Measurements from ENCODE around the gene ATP11A.
"Not testable (repeated sequence)": the region's sequence is repeated elsewhere in the genome, so short reads cannot be mapped to it uniquely, and the experiment has no call there.

ATP11A gene

GRCh38 chr13:112670864-112671263 is 19.0 kb upstream of the ATP11A start:
- no peak for DNase-seq (ENCODE audit: low spot score)

DNA sequence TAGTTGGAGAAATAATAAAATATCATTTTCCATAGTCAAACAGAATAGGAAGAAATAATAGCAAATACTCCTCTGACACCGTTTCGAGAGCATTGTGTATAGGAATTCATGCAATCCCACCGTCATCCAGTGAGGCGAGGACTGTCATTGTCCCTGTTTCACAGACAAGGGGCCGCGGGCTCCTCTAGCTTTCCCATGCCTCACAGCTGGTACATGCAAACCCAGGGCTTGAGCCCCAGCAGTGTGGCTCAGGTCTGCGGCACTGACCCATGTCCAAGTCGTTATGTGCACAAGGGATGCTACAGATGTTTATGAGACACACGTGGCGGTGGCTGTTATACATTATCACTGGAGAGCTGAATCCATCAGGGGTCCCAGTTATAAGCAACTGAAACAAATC is 18.5 kb upstream of the ATP11A start:
- DNase-seq (ENCODE audit: low spot score): no peak

GRCh38 chr13:112672651-112673284 is 17.1 kb upstream of the ATP11A start:
- no peak for DNase-seq (ENCODE audit: low spot score)

DNA sequence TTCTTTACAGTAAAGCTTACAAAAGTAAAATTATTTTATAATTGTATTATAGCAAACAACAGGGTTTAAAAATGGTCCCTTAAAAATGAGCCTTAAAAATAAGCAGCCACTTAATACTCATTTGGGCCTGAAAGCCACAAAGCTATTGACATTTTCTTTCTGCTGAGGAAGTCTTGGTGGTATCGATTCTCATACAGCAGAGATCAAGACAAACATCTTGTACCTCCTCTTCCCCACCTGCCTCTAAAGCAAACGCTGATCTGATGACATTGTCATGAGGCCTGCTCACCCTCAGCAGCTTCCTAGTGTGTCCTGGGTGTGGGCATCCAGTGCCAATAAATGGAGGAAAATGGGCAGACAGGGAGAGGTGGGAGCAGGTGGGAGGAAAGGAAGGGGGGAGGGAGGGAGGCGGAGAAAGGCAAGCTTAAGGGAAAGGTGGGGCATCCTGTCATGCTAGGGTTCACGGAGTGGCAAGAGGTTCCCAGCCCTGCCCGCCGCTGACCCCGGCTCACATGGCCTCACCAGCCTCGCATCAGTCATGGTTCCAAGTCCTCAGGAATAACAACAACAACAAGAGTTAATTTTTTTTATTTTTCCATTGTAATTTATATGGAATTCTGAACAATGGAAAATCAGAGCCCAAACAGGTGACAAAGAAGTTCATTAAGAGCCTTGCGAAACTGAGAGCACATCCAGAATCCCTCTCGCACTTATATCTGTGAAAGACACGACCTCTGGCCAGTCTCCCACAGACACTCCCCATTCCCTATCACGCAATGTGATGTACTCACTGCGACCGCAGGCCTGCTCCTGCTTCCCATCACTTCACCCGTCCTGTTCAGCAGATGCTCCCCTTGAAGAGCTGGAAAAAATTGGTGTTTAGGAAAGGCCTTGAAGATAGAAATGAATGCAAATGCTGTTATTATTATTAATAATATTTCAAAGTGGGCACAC is 15.1 kb upstream of the ATP11A start:
- no peak for DNase-seq (ENCODE audit: low spot score)

DNA sequence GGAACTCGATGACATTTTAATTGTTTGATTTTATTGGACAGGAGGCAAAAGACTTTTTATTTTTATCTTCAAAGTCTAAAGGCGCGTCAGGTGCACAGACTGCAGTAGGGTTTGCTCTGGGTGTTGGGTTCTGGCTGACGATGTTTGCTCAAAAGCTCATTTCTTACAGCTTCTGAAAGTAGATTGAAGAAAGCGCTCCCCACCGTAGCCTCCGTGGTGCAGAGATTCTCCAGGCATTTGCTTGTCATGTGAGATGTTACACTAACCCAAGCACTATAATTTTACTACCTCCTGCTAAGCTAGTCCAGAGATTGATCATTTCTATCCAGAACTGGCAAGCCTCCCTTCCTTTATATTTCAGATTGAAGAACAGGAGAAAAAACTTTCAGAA is 14.5 kb upstream of the ATP11A start:
- DNase-seq (ENCODE audit: low spot score): no peak

GRCh38 chr13:112677421-112677962 is 12.3 kb upstream of the ATP11A start:
- not testable (repeated sequence) for DNase-seq (ENCODE audit: low spot score)

GRCh38 chr13:112679381-112679780 is 10.5 kb upstream of the ATP11A start:
- DNase-seq (ENCODE audit: low spot score): no peak

- DNase-seq (ENCODE audit: low spot score): no peak
These were observed 9.7 kb upstream of the ATP11A start for GRCh38 chr13:112679932-112680677.

GRCh38 chr13:112680741-112681360 is 9.0 kb upstream of the ATP11A start:
- DNase-seq (ENCODE audit: low spot score): no peak

GRCh38 chr13:112683581-112683980 is 6.3 kb upstream of the ATP11A start:
- DNase-seq (ENCODE audit: low spot score): no peak

DNA sequence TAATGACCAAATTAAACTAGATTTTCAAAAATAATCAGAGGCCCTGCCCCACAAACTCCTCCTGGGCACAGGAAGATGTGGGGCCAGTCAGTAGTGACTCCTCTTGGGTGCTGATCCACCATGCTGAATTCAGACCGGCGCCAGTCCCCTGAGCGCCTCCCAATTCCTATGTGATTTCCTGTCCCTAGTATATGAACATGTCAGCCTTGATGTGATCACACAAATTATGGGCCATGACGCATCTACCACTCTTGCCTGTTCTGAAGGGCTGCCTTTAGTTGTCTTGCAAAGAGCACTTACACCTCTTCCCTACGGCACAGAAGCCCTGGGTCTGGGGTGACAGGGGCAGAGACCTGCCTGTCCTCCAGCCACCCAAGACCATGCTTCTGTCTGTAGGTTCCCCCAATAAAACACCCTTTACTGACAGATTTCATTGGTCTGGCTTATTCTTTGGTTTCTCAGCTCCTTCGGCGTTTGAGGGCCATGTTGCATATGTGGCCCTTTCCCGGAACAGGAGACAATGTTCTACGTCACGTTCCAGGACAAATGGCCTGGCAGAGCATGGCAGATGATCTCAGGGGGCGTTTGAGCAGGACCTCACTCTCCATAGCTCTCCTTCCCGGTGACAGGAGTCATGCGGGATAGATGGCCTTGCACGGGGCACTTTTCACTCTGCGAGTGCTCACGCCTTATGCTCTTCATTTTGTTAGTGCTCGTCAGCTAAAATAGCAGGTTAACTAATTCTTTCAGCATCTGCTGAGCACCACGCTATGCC is 5.6 kb upstream of the ATP11A start:
- DNase-seq (ENCODE audit: low spot score): no peak

- not testable (repeated sequence) for DNase-seq (ENCODE audit: low spot score)
These were observed 4.5 kb upstream of the ATP11A start for GRCh38 chr13:112685189-112685805.

- DNase-seq (ENCODE audit: low spot score): no peak
These were observed 3.9 kb upstream of the ATP11A start for GRCh38 chr13:112685896-112686295.

DNA sequence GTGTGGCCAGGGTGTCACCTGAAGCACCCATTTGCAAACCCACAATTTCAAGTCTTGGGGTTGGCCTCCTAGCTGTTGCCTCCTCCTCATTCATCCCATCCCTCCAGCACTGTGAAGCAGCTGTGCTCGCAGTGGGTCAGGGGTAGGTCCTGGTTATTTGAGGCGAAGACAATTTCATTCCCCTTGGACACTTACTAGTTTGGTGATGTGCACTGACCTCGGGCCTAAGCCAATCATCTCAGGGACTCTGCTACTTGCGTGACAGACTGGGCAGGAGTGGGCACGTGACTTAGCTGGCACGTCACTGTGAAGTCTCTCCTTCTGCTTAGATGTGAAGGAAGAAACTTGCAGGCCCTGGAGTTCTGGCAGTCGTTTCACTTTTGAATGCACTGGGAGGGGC is 3.5 kb upstream of the ATP11A start:
- DNase-seq (ENCODE audit: low spot score): no peak

DNA sequence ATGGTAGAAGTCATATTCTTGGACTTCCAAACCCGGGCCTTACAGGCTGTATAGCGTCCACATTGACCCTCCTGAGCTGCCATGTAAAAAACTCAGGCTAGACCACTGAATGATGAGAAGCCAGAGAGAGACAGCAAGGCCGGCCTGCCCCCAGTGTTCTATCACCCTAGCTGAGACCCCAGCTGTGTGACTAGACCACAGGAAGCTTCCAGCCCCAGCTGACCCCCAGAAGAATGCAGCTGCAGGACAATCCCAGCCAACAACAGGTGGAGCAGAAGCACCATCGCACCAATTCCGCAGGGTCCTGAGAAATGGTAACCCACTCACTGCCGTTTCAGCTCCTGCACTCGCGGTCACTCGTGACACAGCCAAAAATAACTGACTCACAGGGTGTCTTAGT is 2.9 kb upstream of the ATP11A start:
- no peak for DNase-seq (ENCODE audit: low spot score)

GRCh38 chr13:112687836-112688559 is 1.8 kb upstream of the ATP11A start:
- no peak for DNase-seq (ENCODE audit: low spot score)

- peak; percentile 49 for DNase-seq (ENCODE audit: low spot score)
These were observed 1.1 kb upstream of the ATP11A start for GRCh38 chr13:112688560-112689302.

DNA sequence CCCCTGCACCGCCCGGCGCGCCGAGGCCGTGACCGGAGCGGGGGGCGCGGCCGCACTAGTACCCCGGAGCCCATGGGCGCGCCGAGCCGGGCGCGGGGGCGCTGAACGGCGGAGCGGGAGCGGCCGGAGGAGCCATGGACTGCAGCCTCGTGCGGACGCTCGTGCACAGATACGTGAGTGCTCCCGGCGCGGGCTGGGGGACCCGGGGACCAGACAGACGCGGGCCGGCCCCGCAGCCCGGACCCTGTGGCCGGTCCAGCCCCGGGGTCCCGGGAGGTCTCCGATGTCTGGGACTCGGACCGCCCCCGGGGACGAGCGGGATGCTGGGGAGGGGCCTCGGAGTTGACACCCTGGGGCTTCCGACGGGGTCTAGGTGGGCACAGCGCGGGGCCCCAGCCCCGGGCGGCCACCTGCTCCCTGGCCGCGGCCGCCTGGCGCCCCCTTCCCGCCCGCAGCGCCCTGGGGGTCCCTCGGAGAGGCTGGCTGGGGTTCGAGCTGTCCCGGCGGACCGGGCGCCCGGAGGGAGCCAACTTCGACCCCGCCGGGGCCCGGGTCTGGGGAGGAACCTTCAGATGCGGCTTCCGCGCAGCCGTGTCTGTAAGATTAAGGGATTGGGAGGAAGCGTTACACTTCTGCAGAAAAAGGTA is 568 bp downstream of the ATP11A start:
- peak; percentile 23 for DNase-seq (ENCODE audit: low spot score)

DNA sequence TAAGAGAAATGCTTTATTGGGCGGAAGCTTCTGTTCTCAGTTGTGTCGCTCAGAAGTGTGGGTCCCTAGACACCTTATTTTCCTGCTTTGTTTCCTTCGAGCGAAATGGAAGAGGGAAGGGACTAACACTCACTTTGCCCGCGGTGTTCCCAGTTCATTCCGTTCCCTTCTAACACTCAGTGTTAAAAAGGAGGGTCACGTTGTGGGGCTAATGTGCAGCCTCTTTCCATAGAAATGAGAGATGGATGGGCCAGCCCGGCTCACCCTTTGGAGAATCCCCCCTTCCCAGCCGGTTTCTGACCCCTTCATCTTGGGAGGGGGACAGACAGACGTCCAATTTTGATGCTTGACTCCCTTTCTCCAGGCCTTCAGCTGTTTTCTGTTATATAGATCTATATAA is 2.3 kb downstream of the ATP11A start:
- no peak for DNase-seq (ENCODE audit: low spot score)

All from Ammon's horn (tissue), 1 donor.